AG20443 (cell line): Measurements from ENCODE around the gene MAK.
A peak's percentile ranks its signal among the peaks of the same experiment; 100 is the strongest.
"Not testable (repeated sequence)": the region's sequence is repeated elsewhere in the genome, so short reads cannot be mapped to it uniquely, and the experiment has no call there.

Source experiments
- DNase-seq: peaks from one replicate; pipeline ENCODE4 v3.0.0; 2012; ENCODE audit warnings: low spot score, mixed read lengths

Gene MAK, protein sequence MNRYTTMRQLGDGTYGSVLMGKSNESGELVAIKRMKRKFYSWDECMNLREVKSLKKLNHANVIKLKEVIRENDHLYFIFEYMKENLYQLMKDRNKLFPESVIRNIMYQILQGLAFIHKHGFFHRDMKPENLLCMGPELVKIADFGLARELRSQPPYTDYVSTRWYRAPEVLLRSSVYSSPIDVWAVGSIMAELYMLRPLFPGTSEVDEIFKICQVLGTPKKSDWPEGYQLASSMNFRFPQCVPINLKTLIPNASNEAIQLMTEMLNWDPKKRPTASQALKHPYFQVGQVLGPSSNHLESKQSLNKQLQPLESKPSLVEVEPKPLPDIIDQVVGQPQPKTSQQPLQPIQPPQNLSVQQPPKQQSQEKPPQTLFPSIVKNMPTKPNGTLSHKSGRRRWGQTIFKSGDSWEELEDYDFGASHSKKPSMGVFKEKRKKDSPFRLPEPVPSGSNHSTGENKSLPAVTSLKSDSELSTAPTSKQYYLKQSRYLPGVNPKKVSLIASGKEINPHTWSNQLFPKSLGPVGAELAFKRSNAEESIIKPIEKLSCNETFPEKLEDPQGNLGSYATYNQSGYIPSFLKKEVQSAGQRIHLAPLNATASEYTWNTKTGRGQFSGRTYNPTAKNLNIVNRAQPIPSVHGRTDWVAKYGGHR

DNA sequence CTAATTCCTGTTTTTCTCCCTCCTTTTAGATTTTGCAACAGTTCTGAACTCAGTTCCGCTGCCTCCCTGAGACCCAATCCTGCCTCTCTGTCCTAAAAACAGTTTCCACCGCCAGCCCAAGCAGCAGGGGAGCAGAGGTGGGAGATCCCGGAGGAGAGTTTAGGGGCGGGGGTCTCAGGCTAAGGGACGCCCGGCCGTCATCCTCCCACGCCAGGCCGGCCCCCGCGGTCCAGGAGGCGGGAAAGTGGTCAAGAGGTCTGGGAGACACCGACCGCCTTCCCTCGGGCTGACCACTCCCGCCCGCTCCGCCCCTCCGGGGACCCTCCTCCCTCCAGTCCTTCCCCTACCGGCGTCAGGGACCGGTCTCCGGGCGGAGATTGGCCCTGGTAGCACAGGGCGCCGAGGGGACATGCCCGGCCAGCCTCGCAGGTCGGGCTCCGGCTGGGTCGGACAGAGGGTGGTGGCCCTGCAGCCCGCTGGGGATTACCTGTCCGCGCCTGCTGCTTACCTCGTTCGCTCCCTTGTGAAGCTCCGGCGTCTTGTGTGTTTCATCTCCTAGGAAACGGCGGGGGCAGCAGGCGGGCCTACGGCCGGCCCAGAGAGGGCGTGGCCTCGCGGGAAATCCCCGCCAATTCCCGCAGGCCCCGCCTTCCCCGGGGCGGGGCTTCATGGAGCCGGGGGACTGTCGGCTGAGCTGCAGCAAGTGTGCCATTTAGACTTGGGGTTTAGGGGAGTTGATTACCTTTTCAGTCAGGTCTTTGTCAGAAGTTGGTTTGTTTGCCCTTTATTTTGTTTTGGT lies at the start of gene MAK:
Gene MAK (minus strand): TSS at position 545 of the 799 bp plus-strand sequence. CDS start 7,891 bp downstream, outside the sequence.
- peak; percentile 97 for DNase-seq

DNA sequence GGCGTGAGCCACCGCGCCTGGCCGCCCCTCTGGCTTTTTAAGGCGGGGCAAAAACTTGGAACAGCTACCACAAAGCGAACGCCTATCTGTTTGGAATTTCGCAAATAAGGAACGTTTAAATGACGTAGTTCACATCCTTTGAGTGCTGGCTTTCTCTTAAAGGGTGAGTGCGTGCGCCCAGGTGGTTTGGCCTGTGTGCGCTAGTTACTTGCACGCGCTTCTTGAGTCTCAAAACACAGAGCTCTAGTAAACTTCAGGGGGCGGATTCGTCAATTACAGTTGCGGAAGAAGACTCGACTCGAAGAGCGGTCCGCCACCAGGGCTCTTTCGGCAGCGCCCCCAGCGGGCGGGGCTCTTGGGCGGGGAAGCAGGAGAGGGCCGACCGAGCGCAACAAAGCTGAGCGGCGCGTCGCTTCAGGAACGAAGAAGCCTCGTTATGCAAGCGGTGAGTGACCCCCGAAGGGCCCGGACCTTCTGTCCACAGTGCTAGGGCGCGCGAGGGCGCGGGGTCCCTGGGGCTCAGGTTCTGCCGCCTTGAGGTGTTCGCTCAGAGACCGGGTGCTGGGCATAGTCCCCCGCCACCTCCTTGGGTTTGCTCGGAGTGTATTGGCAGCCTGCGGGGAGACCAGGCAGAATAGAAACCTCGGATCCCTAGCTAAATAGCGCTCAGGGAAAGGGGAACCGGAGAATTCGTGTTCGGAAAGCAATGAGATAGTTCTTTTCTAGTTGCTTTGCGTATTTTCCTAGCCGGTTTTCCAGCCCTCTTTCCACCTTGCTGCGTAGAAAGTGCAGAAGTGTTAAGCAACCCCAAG lies 48.6 kb upstream of the MAK start, which contains the start of gene SYCP2L:
Gene SYCP2L (plus strand): TSS at position 362 of the 812 bp plus-strand sequence. CDS start 75 bp downstream, at position 437.
- peak; percentile 23 for DNase-seq

DNA sequence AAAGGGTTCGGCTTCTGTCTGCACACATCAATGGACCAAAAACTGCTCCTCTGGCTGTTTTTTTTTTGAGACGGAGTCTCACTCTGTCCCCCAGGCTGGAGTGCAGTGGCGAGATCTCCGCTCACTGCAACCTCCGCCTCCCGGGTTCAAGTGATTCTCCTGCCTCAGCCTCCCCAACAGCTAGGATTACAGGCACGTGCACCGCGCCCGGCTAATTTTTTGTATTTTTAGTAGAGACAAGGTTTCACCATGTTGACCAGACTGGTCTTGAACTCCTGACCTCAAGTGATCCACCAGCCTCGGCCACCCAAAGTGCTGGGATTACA lies 48.0 kb upstream of the MAK start:
- not testable (repeated sequence) for DNase-seq

DNA sequence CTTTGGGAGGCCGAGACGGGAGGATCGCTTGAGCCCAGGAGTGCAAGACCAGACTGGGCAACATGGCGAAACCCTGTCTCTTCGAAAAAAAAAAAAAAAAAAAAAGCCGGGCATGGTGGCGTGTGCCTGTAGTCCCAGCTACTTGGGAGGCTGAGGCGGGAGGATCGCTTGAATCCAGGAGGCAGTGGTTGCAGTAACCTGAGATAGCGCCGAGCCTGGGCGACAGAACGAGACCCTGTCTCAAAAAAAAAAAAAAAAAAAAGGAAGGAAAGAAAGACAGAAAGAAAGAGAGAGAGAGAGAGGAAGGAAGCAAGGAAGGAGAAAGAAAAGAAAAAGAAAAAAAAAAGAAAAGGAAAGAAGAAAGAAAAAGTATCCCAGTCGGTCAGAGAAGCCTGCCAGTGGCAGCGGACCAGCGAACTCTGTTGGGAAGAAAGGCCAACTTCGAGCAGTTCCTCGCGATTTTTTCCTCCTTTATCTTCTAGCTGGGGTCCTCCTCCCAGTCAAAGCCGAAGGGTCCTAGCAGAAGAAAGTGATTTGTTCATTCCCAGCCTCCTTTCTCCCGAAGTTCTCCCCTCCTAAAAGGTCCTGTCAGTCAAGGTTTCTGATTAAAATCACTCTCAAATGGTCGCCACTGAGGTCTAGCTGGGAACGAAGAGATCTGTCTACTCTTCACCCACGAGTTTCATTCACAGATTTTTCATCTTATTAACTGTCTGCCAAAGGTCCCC lies 46.1 kb upstream of the MAK start:
- no peak for DNase-seq

DNA sequence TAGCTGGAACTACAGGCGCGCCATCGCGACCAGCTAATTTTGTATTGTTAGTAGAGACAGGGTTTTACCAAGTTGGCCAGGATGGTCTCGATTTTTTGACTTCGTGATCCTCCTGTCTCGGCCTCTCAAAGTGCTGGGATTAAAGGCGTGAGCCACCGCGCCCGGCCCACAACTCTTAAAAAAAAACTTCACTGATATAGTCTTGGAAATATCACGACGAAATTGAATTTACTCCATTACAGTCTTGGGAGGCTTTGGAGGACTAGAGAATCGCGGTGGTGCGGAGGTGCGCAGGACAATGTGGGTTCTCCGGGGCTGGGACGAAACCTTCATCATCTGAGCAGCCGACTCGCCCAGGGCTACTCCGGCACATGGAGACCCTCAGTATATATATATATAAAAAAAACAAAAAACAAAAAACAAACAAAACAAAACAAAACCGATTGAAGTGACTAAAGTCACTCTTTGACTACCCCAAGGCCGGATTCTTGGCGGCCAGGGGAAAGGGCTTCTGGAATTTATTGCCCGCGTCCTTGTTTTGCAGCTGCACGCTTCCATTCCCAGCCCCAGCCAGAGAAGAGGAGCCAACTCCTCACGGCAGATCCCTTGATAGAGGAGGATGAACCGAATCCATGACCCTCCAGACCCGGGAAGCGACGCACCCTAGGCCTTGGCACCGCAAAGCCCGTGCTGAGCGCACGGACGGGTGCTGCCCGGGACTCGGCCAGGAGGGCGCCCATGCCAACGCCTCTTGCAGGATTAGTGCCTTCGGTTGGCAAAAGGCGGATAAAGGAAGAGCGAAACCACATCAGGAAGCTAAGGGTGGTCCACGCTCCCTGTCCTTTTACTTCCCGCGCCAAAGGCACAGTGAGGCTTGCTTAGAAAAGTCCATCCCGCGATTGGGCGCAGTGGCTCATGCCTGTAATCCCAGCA lies 45.2 kb upstream of the MAK start:
- DNase-seq, result no peak

DNA sequence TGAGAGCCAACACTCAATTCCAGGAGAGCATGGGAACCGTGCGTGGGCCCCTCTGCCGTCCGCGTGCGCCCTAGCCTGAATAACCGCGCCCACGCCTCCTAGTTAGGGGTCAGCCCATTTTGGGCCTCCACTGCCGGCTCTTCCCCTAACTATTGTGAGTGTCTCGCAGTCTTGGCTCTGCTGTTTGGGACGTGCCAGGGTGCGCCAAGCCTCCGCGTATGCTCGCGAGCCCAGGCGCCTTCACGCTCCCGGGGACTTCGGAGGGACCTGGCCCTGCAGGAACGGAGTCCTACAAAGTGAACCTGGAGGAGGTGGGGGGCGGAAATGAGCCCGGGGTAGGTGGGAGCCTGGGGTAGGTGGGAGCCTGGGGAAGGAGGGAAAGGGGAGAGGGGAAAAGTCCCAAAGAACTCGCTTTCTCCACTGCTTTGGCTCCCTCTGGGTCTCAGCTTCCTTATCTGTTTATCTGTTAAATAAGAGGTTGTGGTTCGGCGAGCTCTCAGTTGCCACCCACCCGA lies 44.4 kb upstream of the MAK start:
- DNase-seq, result no peak

DNA sequence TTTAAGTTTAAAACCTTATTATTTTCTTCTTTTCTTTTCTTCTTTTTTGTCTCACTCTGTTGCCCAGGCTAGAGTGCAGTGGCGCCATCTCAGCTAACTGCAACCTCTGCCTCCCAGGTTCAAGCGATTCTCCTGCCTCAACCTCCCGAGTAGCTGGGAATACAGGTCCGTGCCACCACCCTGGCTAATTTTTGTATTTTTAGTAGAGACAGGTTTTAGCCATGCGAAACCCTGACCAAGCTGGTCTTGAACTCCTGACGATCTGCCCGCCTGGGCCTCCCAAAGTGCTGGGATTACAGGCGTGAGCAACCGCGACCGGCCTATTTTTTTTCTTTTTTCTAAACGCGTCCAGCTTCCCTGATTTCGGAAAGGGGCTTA lies 43.9 kb upstream of the MAK start:
- not testable (repeated sequence) for DNase-seq

DNA sequence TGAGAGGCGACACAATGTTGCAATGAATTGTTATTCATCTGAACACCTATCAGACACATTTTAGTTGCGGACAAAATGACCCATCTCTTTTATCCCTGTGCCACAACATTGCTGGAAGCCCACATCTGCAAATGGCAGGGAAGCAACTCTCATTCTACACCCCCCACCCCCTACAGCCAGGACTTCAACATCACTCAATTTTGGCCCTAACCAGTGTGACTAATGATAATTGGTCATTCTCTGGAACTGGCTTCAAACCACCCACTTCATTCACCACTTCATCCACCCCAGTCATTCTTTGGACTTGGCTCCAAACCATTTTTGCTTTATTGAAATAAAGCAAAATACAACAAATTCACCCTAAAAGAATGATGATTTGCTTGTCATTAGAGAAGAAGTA lies 42.0 kb upstream of the MAK start:
- no peak for DNase-seq

DNA sequence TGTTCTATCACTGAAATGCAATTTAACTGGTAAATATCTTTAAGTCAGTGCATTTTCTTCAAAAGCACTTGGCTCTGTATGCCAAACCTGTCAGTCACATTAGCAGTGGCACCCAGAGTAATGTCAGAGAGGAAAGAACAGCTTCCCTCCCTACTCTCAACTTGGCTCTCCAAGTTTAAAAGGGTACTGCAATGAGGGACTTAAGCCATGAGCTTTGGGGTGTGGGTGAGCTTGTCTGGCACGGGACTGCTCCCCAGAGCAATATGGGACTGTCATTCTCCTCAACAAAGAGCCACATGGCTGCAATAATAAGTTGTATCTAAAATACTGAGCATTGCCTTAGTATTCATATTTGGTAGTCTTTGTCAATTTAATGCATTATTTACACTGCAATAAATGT lies 39.5 kb upstream of the MAK start:
- no peak for DNase-seq

DNA sequence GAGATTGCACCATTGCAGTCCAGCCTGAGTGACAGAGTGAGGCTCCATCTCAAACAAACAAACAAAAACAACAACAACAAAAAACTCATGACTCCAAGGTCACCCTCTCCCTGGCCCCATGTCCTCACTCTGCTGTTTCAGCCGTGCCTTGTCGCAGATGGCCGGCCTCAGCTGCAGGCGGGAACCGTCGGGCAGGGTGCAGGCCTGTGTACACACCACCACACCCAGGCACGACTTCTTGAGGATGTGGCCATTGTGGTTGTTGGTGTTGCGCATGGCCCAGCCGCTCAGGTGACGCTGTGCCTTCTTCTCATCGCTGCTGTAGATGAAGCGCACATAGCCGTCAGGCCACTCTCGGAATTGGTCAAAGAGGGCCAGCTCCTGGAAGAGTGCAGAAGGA lies 38.7 kb upstream of the MAK start:
- no peak for DNase-seq

DNA sequence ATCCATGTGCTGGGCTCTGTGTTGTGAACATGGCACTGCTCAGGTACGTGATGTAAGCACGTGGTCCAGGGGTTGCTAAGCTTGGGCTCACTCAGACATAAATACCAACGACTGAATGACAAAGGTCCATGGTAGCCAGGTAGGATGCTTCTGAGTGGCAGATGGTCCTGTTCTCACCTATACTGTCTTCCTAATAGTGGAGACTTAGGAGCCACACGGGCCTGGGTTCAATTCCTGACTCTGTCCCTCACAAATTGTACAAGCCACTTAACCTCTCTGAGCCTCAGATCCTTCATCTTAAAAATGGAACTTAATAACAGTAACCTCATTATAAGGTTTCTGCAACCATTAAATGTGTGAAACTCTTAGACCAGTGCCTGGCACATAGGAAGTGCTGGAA lies 36.7 kb upstream of the MAK start:
- DNase-seq, result no peak

DNA sequence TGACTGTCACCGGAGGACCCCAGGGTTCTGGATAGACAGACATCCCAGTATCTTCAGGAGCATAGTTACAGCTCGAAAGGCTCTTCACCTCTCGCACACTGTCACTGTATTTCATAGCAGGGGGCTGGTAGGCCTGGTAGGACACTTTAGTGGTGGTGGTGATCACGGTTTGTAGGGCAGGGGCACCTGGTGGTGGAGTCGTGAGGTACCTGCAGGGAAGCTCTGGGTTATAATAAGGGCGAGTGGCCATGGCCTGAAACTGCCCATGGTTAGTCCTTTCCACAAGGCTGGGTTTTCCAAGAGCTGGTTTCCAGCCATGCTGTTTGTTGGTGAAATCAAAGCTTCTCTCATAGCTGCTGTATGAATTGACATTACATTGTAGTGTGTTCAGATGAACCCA lies 35.9 kb upstream of the MAK start:
- no peak for DNase-seq

DNA sequence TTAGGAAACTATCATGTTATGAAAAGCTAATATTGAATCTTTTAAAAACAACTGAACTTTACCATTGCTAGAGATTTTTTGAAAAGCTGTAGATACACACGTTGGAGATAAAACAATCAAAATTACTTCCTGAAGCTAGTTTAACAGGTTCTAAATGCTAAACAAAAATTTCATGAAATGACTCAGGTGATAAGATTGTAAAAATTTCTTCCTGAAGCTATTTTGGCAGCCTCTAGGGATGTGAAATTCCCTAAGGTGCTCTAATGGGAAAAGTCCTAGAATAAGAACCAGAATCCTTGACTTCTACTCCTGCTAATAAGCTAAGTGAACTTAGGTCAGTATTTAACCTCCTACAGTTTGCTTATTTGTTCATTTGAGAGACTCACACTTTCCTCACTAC lies 35.0 kb upstream of the MAK start:
- DNase-seq, result no peak

DNA sequence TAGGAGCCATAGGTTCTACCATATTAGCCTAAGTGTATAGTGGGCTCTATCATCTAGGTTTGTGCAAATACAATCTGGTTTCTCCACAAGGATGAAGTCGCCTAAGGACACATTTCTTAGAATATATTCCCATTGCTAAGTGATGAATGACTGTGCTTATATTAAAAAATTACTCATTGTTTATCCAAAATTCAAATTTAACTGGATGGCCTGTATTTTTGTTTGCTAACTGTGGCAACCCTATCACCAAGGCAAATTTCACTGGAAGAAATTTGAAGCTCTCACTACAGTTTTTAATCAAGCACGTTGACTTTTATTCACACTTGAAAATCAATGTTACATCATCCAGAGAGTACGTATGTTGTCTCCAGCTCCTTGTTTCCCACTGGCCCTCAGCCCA lies 29.6 kb upstream of the MAK start:
- DNase-seq, result no peak

DNA sequence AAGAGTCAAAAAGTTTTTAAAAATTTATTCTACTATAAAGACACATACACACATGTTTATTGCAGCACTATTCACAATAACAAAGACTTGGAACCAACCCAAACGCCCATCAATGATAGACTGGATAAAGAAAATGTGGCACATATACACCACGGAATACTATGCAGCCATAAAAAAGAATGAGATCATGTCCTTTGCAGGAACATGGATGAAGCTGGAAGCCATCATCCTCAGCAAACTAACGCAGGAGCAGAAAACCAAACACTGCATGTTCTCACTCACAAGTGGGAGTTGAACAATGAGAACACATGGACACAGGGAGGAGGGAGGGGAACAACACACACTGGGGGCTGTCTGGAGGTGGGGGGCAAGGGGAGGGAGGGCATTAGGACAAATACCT lies 28.4 kb upstream of the MAK start:
- not testable (repeated sequence) for DNase-seq

DNA sequence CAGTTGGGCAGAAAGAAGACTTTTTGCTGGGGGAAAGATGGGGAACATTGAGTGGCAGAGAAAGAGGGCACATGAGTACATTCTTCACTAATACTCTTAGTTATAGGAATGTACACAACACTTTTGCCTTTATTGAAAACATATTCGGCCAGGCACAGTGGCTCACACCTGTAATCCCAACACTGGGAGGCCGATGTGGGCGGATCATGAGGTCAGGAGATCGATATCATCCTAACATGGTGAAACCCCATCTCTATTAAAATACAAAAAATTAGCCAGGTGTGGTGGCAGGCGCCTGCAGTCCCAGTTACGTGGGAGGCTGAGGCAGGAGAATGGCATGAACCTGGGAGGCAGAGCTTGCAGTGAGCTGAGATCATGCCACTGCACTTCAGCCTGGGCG lies 24.7 kb upstream of the MAK start:
- not testable (repeated sequence) for DNase-seq

DNA sequence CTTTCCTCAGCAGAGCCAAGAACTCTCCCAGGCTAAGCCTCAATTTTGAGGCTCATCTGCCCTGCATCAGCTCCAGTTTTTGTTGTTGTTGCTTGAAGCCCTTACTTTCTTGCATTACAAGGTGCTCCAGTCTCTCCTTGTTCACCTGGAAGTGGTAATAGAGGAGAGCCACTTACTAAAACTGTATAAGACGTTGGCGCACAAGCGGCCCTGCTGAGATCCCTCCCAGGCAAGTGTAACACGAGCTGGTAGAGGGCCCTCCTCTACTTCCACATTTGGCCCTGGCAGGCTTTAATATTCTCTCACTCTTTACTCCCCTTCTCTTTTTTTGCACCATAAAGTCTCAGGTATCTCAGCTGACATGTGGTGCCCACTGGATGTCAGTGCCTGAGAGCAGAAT lies 24.0 kb upstream of the MAK start:
- no peak for DNase-seq

DNA sequence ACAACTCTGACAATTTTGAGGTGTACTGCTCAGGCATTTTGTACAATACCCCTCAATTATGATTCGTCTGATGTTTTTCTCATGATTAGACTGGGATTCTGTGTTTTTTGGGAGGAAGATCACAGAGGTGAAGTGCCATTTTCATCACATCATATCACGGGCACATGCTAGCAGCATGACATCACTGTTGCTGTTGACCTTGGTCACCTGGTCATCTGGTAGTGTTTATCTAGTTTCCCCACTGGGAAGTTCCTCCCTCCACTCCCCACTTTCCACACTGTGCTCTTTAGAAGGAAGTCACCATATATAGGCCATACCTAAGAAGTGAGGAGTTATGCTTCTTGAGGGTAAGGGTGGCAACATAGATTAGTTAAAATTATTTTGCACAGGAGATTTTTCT lies 22.7 kb upstream of the MAK start:
- no peak for DNase-seq

DNA sequence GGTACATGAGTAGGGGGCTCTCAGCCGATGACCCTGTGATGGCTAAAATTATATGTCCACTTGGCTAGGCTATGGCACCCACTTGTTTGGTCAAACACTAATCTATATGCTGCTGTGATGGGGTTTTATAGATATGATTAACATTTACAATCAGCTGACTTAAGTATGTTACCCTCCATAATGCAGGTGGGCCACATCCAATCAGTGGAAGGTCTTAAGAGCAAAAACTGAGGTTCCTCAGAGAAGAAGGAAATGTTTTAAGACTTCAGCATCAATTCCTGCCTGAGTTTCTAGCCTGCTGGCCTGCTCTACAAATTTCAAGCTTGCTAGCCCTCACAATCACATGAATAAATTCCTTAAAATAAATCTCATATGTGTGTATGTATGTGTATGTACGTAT lies 18.9 kb upstream of the MAK start:
- DNase-seq, result no peak
